Measurements from ENCODE around the gene VTCN1. TPM values are rescaled to one million over a fixed set of nuclear protein-coding genes. Genes with fewer than 3 reads are reported as not detected.

The VTCN1 gene
- total RNA-seq, 1 experiment from 2014 or later = not detected

DNA sequence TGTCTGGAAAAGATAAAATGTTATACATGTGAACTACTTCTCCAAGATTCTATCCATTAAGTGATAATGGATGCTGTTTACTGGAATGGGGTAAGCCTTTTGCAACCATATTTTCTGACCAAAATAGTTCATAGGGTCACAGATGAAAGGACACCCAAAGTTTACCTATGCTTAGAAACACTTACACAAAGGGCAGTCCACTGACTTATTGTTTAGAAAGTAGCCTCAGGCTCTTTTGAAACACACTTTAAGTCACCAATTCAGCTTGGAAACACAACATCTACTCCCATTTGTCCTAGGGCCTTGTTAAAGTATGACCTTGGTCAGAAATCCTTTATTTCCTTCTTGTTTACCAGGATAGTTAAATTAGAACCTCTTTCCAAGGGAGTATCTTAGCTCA is 28.7 kb upstream of the VTCN1 start (continued):
- TF ChIP-seq, protein P1, sequence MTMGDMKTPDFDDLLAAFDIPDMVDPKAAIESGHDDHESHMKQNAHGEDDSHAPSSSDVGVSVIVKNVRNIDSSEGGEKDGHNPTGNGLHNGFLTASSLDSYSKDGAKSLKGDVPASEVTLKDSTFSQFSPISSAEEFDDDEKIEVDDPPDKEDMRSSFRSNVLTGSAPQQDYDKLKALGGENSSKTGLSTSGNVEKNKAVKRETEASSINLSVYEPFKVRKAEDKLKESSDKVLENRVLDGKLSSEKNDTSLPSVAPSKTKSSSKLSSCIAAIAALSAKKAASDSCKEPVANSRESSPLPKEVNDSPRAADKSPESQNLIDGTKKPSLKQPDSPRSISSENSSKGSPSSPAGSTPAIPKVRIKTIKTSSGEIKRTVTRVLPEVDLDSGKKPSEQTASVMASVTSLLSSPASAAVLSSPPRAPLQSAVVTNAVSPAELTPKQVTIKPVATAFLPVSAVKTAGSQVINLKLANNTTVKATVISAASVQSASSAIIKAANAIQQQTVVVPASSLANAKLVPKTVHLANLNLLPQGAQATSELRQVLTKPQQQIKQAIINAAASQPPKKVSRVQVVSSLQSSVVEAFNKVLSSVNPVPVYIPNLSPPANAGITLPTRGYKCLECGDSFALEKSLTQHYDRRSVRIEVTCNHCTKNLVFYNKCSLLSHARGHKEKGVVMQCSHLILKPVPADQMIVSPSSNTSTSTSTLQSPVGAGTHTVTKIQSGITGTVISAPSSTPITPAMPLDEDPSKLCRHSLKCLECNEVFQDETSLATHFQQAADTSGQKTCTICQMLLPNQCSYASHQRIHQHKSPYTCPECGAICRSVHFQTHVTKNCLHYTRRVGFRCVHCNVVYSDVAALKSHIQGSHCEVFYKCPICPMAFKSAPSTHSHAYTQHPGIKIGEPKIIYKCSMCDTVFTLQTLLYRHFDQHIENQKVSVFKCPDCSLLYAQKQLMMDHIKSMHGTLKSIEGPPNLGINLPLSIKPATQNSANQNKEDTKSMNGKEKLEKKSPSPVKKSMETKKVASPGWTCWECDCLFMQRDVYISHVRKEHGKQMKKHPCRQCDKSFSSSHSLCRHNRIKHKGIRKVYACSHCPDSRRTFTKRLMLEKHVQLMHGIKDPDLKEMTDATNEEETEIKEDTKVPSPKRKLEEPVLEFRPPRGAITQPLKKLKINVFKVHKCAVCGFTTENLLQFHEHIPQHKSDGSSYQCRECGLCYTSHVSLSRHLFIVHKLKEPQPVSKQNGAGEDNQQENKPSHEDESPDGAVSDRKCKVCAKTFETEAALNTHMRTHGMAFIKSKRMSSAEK (CRISPR knock-in tag; IDR thresholded peaks at IDR 0.05; ENCODE audit: borderline replicate concordance) = no peak
- TF ChIP-seq, protein P2, sequence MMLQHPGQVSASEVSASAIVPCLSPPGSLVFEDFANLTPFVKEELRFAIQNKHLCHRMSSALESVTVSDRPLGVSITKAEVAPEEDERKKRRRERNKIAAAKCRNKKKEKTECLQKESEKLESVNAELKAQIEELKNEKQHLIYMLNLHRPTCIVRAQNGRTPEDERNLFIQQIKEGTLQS (CRISPR knock-in tag; conservative IDR thresholded peaks at IDR 0.05) = no peak
- TF ChIP-seq, protein P3, sequence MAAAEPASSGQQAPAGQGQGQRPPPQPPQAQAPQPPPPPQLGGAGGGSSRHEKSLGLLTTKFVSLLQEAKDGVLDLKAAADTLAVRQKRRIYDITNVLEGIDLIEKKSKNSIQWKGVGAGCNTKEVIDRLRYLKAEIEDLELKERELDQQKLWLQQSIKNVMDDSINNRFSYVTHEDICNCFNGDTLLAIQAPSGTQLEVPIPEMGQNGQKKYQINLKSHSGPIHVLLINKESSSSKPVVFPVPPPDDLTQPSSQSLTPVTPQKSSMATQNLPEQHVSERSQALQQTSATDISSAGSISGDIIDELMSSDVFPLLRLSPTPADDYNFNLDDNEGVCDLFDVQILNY (CRISPR knock-in tag; IDR thresholded peaks at IDR 0.05) = no peak

DNA sequence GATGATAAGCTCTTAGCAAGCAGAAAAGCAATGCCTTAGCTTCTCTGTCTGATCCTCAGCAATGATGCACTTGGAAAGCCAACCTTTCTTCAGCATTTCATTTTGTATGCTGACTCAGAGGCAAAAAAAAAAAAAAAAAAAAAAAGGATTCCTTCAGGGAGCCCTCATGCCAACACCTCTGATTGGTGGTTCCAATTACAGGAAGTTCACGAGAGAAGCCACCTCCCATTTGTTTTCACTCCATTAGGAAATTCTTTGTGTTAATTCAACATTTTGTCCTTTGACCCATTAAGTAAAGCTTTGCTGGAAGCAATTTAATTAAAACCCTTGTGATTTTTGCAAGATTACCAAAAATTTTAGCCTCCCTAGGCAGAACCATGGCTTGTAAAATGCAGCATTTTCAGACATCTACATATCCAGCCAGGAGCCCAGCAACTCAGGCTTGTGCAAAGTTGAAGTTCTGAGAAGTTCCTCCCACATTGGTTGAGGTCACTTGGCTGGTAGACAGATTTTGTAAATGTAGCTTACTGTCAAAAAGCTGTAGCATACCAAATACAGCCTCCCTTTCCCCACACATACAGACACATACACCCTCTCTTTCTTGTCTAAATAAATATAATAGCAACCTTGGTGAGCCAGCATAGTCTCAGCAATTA is 27.1 kb upstream of the VTCN1 start:
- TF ChIP-seq KAT7 (CRISPR knock-in tag; IDR thresholded peaks at IDR 0.05; ENCODE audit: borderline replicate concordance) = no peak
- no peak for TF ChIP-seq ETV6 (CRISPR knock-in tag; IDR thresholded peaks at IDR 0.05)
- TF ChIP-seq ZNF263 (CRISPR knock-in tag; IDR thresholded peaks at IDR 0.05; ENCODE audit: low read depth) = no peak
- TF ChIP-seq, protein P4, sequence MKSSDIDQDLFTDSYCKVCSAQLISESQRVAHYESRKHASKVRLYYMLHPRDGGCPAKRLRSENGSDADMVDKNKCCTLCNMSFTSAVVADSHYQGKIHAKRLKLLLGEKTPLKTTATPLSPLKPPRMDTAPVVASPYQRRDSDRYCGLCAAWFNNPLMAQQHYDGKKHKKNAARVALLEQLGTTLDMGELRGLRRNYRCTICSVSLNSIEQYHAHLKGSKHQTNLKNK (CRISPR knock-in tag; IDR thresholded peaks at IDR 0.05) = no peak
- no peak for TF ChIP-seq CBFB (CRISPR knock-in tag; IDR thresholded peaks at IDR 0.05; ENCODE audit: low read depth)
- TF ChIP-seq, protein P5, sequence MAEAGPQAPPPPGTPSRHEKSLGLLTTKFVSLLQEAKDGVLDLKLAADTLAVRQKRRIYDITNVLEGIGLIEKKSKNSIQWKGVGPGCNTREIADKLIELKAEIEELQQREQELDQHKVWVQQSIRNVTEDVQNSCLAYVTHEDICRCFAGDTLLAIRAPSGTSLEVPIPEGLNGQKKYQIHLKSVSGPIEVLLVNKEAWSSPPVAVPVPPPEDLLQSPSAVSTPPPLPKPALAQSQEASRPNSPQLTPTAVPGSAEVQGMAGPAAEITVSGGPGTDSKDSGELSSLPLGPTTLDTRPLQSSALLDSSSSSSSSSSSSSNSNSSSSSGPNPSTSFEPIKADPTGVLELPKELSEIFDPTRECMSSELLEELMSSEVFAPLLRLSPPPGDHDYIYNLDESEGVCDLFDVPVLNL (CRISPR knock-in tag; IDR thresholded peaks at IDR 0.05; ENCODE audit: borderline replicate concordance, low read depth) = no peak
- TF ChIP-seq, protein P6, sequence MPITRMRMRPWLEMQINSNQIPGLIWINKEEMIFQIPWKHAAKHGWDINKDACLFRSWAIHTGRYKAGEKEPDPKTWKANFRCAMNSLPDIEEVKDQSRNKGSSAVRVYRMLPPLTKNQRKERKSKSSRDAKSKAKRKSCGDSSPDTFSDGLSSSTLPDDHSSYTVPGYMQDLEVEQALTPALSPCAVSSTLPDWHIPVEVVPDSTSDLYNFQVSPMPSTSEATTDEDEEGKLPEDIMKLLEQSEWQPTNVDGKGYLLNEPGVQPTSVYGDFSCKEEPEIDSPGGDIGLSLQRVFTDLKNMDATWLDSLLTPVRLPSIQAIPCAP (CRISPR knock-in tag; IDR thresholded peaks at IDR 0.05) = no peak
- TF ChIP-seq, protein P7, sequence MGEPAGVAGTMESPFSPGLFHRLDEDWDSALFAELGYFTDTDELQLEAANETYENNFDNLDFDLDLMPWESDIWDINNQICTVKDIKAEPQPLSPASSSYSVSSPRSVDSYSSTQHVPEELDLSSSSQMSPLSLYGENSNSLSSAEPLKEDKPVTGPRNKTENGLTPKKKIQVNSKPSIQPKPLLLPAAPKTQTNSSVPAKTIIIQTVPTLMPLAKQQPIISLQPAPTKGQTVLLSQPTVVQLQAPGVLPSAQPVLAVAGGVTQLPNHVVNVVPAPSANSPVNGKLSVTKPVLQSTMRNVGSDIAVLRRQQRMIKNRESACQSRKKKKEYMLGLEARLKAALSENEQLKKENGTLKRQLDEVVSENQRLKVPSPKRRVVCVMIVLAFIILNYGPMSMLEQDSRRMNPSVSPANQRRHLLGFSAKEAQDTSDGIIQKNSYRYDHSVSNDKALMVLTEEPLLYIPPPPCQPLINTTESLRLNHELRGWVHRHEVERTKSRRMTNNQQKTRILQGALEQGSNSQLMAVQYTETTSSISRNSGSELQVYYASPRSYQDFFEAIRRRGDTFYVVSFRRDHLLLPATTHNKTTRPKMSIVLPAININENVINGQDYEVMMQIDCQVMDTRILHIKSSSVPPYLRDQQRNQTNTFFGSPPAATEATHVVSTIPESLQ (CRISPR knock-in tag; IDR thresholded peaks at IDR 0.05) = no peak
- TF ChIP-seq, protein P8, sequence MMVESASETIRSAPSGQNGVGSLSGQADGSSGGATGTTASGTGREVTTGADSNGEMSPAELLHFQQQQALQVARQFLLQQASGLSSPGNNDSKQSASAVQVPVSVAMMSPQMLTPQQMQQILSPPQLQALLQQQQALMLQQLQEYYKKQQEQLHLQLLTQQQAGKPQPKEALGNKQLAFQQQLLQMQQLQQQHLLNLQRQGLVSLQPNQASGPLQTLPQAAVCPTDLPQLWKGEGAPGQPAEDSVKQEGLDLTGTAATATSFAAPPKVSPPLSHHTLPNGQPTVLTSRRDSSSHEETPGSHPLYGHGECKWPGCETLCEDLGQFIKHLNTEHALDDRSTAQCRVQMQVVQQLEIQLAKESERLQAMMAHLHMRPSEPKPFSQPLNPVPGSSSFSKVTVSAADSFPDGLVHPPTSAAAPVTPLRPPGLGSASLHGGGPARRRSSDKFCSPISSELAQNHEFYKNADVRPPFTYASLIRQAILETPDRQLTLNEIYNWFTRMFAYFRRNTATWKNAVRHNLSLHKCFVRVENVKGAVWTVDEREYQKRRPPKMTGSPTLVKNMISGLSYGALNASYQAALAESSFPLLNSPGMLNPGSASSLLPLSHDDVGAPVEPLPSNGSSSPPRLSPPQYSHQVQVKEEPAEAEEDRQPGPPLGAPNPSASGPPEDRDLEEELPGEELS (CRISPR knock-in tag; IDR thresholded peaks at IDR 0.05) = no peak
- no peak for TF ChIP-seq GRHL2 (CRISPR knock-in tag; IDR thresholded peaks at IDR 0.05; ENCODE audit: insufficient replicate concordance, severe bottlenecking)
- TF ChIP-seq SP1 (CRISPR knock-in tag; conservative IDR thresholded peaks at IDR 0.05) = no peak
- no peak for TF ChIP-seq ZBTB21 (CRISPR knock-in tag; IDR thresholded peaks at IDR 0.05; ENCODE audit: borderline replicate concordance)
- TF ChIP-seq, protein P9, sequence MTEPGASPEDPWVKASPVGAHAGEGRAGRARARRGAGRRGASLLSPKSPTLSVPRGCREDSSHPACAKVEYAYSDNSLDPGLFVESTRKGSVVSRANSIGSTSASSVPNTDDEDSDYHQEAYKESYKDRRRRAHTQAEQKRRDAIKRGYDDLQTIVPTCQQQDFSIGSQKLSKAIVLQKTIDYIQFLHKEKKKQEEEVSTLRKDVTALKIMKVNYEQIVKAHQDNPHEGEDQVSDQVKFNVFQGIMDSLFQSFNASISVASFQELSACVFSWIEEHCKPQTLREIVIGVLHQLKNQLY (CRISPR knock-in tag; IDR thresholded peaks at IDR 0.05) = no peak
- TF ChIP-seq, protein P10, sequence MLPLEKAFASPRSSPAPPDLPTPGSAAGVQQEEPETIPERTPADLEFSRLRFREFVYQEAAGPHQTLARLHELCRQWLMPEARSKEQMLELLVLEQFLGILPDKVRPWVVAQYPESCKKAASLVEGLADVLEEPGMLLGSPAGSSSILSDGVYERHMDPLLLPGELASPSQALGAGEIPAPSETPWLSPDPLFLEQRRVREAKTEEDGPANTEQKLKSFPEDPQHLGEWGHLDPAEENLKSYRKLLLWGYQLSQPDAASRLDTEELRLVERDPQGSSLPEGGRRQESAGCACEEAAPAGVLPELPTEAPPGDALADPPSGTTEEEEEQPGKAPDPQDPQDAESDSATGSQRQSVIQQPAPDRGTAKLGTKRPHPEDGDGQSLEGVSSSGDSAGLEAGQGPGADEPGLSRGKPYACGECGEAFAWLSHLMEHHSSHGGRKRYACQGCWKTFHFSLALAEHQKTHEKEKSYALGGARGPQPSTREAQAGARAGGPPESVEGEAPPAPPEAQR (CRISPR knock-in tag; IDR thresholded peaks at IDR 0.05) = no peak
- TF ChIP-seq SMAD3 (CRISPR knock-in tag; IDR thresholded peaks at IDR 0.05; ENCODE audit: borderline replicate concordance) = no peak
- no peak for TF ChIP-seq NR2C2 (CRISPR knock-in tag; IDR thresholded peaks at IDR 0.05)
- Mint-ChIP-seq H3K4me3 (no peak overlapping the region), H3K4me1 (peaks cover 24% of the 10 kb centered on the region), H3K9me3 (peaks cover 20% of the 10 kb centered on the region), H3K27ac (no peak overlapping the region), H3K36me3 (no peaks in the 10 kb centered on the region), H3K27me3 (ENCODE audit: low read depth) (no peaks in the 10 kb centered on the region; the same call in 1 of the 2 replicates)
- CTCF ChIA-PET = interaction anchor here (0.7 kb wide), 1 partner anchor 9 kb away, joined by 4 read pairs; no protein-coding TSS in a partner anchor
- DNase-seq (ENCODE audit: low spot score) (no peak), ATAC-seq (no peak)
- POLR2A ChIA-PET = no interaction called here

Measured in WTC11 (cell line).